ENCODE data around the gene USP47. TPM values are rescaled to one million over a fixed set of nuclear protein-coding genes. Genes with fewer than 3 reads are reported as not detected.

Gene USP47
- total RNA-seq, 2 experiments from 2014 or later, result 42.2 to 44.1 TPM

DNA sequence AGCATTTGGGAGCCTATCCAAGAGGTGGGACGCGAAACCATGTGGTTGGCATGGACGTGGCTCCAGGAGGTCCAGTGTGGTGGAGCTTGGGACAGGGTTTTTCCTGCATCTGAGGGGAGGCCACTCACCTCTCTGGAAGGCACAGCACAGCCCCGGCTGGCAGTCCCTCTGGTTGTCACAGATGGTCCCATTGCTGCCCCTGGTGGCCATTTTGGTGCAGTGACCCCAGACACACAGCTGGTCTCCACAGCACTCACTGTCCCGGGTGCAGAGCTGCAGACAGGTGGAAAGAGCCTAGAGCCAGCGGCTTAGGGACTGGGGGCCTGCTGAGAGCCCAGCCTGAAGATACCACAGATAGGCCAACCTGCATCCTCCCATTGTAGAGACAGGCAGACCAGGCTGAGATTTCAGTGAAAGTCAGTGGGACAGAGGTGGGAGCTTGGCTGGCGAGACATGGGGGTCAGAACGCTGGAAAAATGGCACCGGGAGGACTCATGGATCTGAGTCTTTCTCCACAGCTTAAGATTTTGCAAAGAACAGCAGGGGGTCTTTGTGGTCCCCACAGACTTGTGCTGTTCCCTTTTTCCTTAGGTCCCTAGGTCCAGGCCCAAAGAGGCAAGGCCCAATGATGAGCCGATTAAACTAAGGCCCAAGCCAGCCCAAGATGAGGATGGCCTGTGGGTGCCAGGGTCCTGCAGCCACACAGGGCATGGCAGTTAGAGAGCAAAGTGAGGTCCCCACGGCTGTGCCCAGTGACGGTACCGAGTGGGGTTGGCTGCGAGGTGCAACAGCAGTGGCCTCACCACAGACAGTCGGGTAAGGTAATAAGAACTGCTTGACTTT is 125.3 kb downstream of the USP47 start:
- ChIA-PET CTCF (ENCODE audit: unreplicated experiment) (interaction anchor here (0.7 to 0.9 kb wide), 2 partner anchors 11 to 24 kb away, joined by 3 read pairs; no protein-coding TSS in a partner anchor), POLR2A (interaction anchor here (0.6 kb wide), 1 partner anchor 641 kb away, joined by 3 read pairs; no protein-coding TSS in a partner anchor)
- H3K4me3 ChIP-seq (ENCODE audit: low read depth, low read length, poor library complexity, severe bottlenecking), result no peak overlapping the region
- peak; percentile 64 for DNase-seq (ENCODE audit: low spot score)
- H4K20me1 ChIP-seq (ENCODE audit: insufficient read depth, low read length), result no peaks in the 10 kb centered on the region
- no TSS peak for BruUV-seq (replicated peaks)
- H3K4me2 ChIP-seq (ENCODE audit: low read length), result no peak overlapping the region
- H3K9me3 ChIP-seq (ENCODE audit: low read length), result no peaks in the 10 kb centered on the region
- H3K9me2 ChIP-seq (ENCODE audit: insufficient read depth, low read length), result no peaks in the 10 kb centered on the region
- H3K4me1 ChIP-seq (ENCODE audit: insufficient read depth, low read length, poor library complexity, severe bottlenecking), result no peaks in the 10 kb centered on the region
- no peaks in the 10 kb centered on the region for H3K79me2 ChIP-seq (ENCODE audit: insufficient read depth, low read depth, low read length)
- H3K36me3 ChIP-seq (ENCODE audit: insufficient read depth, low read length), result no peaks in the 10 kb centered on the region
- intact Hi-C loops (cut with micrococcal nuclease; ENCODE audit: unreplicated experiment), result loop anchor here (2.0 kb wide), 1 partner anchor 168 kb away; no protein-coding TSS in a partner anchor
- H3K27ac ChIP-seq (ENCODE audit: low read depth, low read length, poor library complexity, severe bottlenecking), result no peak overlapping the region
- no peak for TF ChIP-seq EZH2phosphoT487 (IDR thresholded peaks at IDR 0.05; ENCODE audit: borderline replicate concordance, low read depth, low read length)
- TF ChIP-seq, protein P1, sequence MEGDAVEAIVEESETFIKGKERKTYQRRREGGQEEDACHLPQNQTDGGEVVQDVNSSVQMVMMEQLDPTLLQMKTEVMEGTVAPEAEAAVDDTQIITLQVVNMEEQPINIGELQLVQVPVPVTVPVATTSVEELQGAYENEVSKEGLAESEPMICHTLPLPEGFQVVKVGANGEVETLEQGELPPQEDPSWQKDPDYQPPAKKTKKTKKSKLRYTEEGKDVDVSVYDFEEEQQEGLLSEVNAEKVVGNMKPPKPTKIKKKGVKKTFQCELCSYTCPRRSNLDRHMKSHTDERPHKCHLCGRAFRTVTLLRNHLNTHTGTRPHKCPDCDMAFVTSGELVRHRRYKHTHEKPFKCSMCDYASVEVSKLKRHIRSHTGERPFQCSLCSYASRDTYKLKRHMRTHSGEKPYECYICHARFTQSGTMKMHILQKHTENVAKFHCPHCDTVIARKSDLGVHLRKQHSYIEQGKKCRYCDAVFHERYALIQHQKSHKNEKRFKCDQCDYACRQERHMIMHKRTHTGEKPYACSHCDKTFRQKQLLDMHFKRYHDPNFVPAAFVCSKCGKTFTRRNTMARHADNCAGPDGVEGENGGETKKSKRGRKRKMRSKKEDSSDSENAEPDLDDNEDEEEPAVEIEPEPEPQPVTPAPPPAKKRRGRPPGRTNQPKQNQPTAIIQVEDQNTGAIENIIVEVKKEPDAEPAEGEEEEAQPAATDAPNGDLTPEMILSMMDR (conservative IDR thresholded peaks at IDR 0.05; ENCODE audit: low read length), result peak; percentile 80
- H2AFZ ChIP-seq (ENCODE audit: low read length), result no peak overlapping the region

DNA sequence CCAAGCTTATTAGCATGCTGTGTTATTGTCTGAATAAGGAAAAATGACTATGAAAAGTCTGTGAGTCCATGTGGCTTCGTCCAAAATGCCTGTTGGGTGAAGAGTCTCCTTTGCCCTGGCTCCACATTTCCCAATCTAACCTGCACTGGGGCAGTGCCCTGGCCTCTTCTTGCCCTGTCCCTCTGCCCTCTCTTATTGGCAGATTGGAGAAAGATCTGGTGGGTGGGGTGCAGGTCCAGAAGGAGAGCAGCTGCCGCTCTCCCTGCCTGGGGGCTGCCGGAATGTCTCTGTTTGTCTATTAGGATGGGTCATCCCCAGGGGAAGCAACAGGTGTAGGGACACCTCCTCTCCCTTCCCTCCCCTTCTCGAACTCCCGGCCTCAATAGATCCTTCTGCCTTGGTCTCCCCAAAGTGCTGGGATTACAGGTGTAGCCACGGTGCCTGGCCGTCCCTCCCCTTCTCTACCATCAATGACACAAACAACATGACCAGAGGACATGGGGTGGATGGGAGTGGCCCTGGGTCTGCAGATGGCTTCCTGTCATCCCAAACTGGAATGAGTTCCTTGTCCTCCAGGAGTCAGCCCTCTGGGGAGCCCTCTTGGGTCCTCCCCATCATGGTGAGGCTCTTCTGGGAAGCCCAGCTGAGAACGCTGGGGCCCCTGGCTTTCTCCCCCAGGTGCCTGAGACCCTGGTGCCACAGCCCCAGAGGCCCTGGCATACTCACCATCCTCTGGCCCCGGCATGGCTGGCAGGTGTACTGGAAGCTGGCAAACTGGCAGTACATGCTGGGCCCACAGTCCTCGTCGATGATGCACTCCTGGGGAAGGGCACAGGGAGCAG is 126.1 kb downstream of the USP47 start:
- Histone ChIP-seq H4K20me1 (ENCODE audit: insufficient read depth, low read length) (no peaks in the 10 kb centered on the region), H3K4me3 (ENCODE audit: low read depth, low read length, poor library complexity, severe bottlenecking) (no peak overlapping the region), H3K27ac (ENCODE audit: low read depth, low read length, poor library complexity, severe bottlenecking) (no peak overlapping the region), H3K4me2 (ENCODE audit: low read length) (no peak overlapping the region), H3K9me2 (ENCODE audit: insufficient read depth, low read length) (no peaks in the 10 kb centered on the region), H3K36me3 (ENCODE audit: insufficient read depth, low read length) (no peaks in the 10 kb centered on the region), H3K9me3 (ENCODE audit: low read length) (no peaks in the 10 kb centered on the region), H3K79me2 (ENCODE audit: insufficient read depth, low read depth, low read length) (no peaks in the 10 kb centered on the region), H2AFZ (ENCODE audit: low read length) (no peak overlapping the region), H3K4me1 (ENCODE audit: insufficient read depth, low read length, poor library complexity, severe bottlenecking) (no peaks in the 10 kb centered on the region)
- BruUV-seq (replicated peaks), result no TSS peak
- intact Hi-C loops (cut with micrococcal nuclease; ENCODE audit: unreplicated experiment), result loop anchor here (2.0 kb wide), 1 partner anchor 169 kb away; no protein-coding TSS in a partner anchor
- no peak for DNase-seq (ENCODE audit: low spot score)
- ChIA-PET CTCF (ENCODE audit: unreplicated experiment) (interaction anchor here (0.9 kb wide), 1 partner anchor 25 kb away, joined by 3 read pairs; no protein-coding TSS in a partner anchor), POLR2A (no interaction called here)
- TF ChIP-seq, protein P1 (conservative IDR thresholded peaks at IDR 0.05; ENCODE audit: low read length), result no peak
- TF ChIP-seq EZH2phosphoT487 (IDR thresholded peaks at IDR 0.05; ENCODE audit: borderline replicate concordance, low read depth, low read length), result no peak
